ENCODE measurements around the gene SETD1A. TPM values are rescaled to one million over a fixed set of nuclear protein-coding genes. Genes with fewer than 3 reads are reported as not detected.

Gene SETD1A
- total and polyA plus RNA-seq, 8 donors: 4.4 to 22.2 (median 8.7) TPM

DNA sequence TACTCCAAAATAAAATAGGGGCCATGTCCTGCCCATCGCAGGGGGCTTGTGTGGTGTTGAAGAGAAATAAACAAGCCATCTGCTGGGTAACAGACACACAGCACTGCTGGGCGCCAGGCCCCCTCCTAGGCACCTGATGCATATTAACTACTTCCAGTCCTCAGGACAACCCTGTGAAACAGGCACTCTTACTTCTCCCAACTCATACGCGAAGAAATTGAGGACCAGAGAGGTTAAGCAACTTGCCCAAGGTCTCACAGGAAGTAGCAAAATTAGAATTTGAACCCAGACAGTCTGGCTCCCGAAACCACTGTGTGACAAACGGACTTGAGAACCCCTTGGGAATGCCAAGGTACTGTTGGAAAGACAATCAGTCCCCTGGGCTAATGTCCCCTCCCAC, 50.1 kb downstream of the SETD1A start:
- DNase-seq: no peak
- H3K9me3 ChIP-seq: no peaks in the 10 kb centered on the region
- TF ChIP-seq POLR2AphosphoS5 (IDR thresholded peaks at IDR 0.05) (no peak), POLR2A (IDR thresholded peaks at IDR 0.05) (no peak), CTCF (IDR thresholded peaks at IDR 0.05) (no peak), EP300 (IDR thresholded peaks at IDR 0.05) (no peak)
- H3K4me1 ChIP-seq: peaks cover 0 to 9% (median 7%) of the 10 kb centered on the region in 4 donors
- intact Hi-C loops (cut with DNase I; ENCODE audit: low total_unique reads): no loop called here
- H3K27ac ChIP-seq: no peak overlapping the region
- H3K4me3 ChIP-seq: no peak overlapping the region
- peaks cover 4 to 80% (median 54%) of the 10 kb centered on the region in 3 donors for H3K27me3 ChIP-seq
- H3K36me3 ChIP-seq: no peaks in the 10 kb centered on the region
- WGBS, 5 donors: 41 to 58% (median 53%) methylated on average over 6 of the region's 6 CpGs

DNA sequence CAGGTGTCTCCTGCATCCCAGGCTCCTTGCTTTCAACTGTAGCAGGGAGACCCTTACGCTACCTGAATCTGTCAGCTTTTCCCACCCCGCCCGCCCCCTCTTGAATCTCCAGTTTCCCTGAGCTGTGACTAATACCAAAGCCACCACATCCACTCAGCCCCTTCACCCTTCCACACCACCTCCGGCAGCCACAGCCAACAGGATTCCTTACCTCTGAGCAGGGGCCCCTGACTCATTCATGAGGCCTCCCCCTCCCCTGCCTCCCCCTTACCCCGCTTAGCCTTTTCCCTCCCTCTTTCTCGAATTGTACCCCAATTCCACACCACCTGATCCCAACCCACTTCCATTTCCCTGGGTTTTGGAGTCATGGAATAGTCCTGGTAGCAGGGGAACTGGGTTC, 50.6 kb downstream of the SETD1A start:
- 56 to 69% (median 65%) methylated on average over 6 of the region's 6 CpGs for WGBS, 5 donors
- peaks cover 0 to 9% (median 7%) of the 10 kb centered on the region in 4 donors for H3K4me1 ChIP-seq
- no peak for TF ChIP-seq POLR2A (IDR thresholded peaks at IDR 0.05)
- TF ChIP-seq CTCF (IDR thresholded peaks at IDR 0.05): no peak
- H3K36me3 ChIP-seq: no peaks in the 10 kb centered on the region
- intact Hi-C loops (cut with DNase I; ENCODE audit: low total_unique reads): no loop called here
- peaks cover 4 to 84% (median 54%) of the 10 kb centered on the region in 3 donors for H3K27me3 ChIP-seq
- H3K4me3 ChIP-seq: no peak overlapping the region
- no peak for DNase-seq
- no peak overlapping the region for H3K27ac ChIP-seq
- no peaks in the 10 kb centered on the region for H3K9me3 ChIP-seq

- Histone ChIP-seq H3K27me3 (peaks cover 4 to 86% (median 54%) of the 10 kb centered on the region in 3 donors), H3K4me3 (no peak overlapping the region), H3K9me3 (no peaks in the 10 kb centered on the region), H3K36me3 (no peaks in the 10 kb centered on the region), H3K4me1 (peaks cover 0 to 9% (median 7%) of the 10 kb centered on the region in 4 donors), H3K27ac (no peak overlapping the region)
- no peak for DNase-seq
- intact Hi-C loops (cut with DNase I; ENCODE audit: low total_unique reads): no loop called here
- WGBS, 5 donors: 66 to 90% (median 85%) methylated on average over 5 of the region's 5 CpGs
- TF ChIP-seq POLR2AphosphoS5 (IDR thresholded peaks at IDR 0.05) (no peak), CTCF (IDR thresholded peaks at IDR 0.05) (no peak), EP300 (IDR thresholded peaks at IDR 0.05) (no peak), POLR2A (IDR thresholded peaks at IDR 0.05) (no peak)
These were observed 51.0 kb downstream of the SETD1A start for GRCh38 chr16:31008551-31008950.

DNA sequence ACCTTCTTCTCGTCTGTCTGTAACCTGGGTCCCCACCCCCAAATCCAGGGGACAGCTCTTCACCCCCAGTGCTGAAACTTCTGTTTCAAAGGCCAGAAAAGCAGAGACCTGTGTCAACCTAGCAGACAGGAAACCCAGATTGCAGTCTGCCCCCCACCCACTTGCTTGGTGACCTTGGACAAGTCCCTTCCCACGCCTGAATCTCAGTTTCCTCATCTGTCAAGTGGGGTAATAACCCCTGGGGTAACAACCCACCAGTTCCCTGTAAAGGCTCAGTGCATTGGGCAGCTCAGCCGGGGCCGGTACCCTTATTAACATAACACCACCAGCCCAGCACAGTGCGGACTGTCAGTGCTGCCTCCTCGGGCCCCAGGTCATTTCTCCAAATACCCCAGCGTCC, 51.6 kb downstream of the SETD1A start:
- 72 to 84% (median 81%) methylated on average over 7 of the region's 7 CpGs for WGBS, 5 donors
- intact Hi-C loops (cut with DNase I; ENCODE audit: low total_unique reads): no loop called here

More for the DNA sequence above, 51.6 kb downstream of the SETD1A start:
- Histone ChIP-seq H3K9me3 (no peaks in the 10 kb centered on the region), H3K27ac (no peak overlapping the region), H3K36me3 (no peaks in the 10 kb centered on the region), H3K27me3 (peaks cover 4 to 89% (median 54%) of the 10 kb centered on the region in 3 donors), H3K4me1 (peaks cover 0 to 9% (median 7%) of the 10 kb centered on the region in 4 donors), H3K4me3 (no peak overlapping the region)
- no peak for DNase-seq
- TF ChIP-seq EP300 (IDR thresholded peaks at IDR 0.05) (no peak), POLR2AphosphoS5 (IDR thresholded peaks at IDR 0.05) (no peak), POLR2A (IDR thresholded peaks at IDR 0.05) (no peak), CTCF (IDR thresholded peaks at IDR 0.05) (no peak)
